Activated naive CD8-positive, alpha-beta T cell treated with anti-CD3 and anti-CD28 coated beads, Interleukin-2, amount 50 U/mL, for 16 hours (primary cell): ENCODE data around the gene THSD4.
"Not testable (repeated sequence)": the region's sequence is repeated elsewhere in the genome, so short reads cannot be mapped to it uniquely, and the experiment has no call there.

Experiments used
- DNase-seq: peaks from one replicate; pipeline ENCODE4 v3.0.0-alpha.2; 2020; ENCODE audit warnings: low read depth, low spot score

THSD4 gene

GRCh38 chr15:71187526-71187925 lies 72.3 kb downstream of the THSD4 start:
- no peak for DNase-seq

GRCh38 chr15:71189718-71190117 lies 74.4 kb downstream of the THSD4 start:
- DNase-seq, result no peak

GRCh38 chr15:71191296-71191695 lies 76.0 kb downstream of the THSD4 start:
- no peak for DNase-seq

- DNase-seq, result no peak
These were observed 77.5 kb downstream of the THSD4 start for GRCh38 chr15:71192816-71193215.

GRCh38 chr15:71194286-71194685 lies 79.0 kb downstream of the THSD4 start:
- no peak for DNase-seq

- no peak for DNase-seq
These were observed 80.0 kb downstream of the THSD4 start for GRCh38 chr15:71195242-71195641.

GRCh38 chr15:71197620-71198019 lies 82.3 kb downstream of the THSD4 start:
- DNase-seq, result no peak

GRCh38 chr15:71198846-71199245 lies 83.6 kb downstream of the THSD4 start:
- no peak for DNase-seq

GRCh38 chr15:71199384-71200351 lies 84.4 kb downstream of the THSD4 start:
- no peak for DNase-seq

GRCh38 chr15:71201477-71201876 lies 86.2 kb downstream of the THSD4 start:
- DNase-seq, result no peak

GRCh38 chr15:71202712-71203111 lies 87.4 kb downstream of the THSD4 start:
- DNase-seq, result no peak

GRCh38 chr15:71203586-71204474 lies 88.6 kb downstream of the THSD4 start:
- DNase-seq, result no peak

GRCh38 chr15:71207141-71207540 lies 91.9 kb downstream of the THSD4 start:
- no peak for DNase-seq

- DNase-seq, result no peak
These were observed 96.9 kb downstream of the THSD4 start for GRCh38 chr15:71212146-71212545.

GRCh38 chr15:71213943-71214342 lies 98.7 kb downstream of the THSD4 start:
- DNase-seq, result not testable (repeated sequence)

- no peak for DNase-seq
These were observed 100.0 kb downstream of the THSD4 start for GRCh38 chr15:71215126-71215894.

- no peak for DNase-seq
These were observed 103.1 kb downstream of the THSD4 start for GRCh38 chr15:71218272-71218805.

- DNase-seq, result no peak
These were observed 103.8 kb downstream of the THSD4 start for GRCh38 chr15:71219101-71219500.

- no peak for DNase-seq
These were observed 104.4 kb downstream of the THSD4 start for GRCh38 chr15:71219645-71220044.

GRCh38 chr15:71220828-71221227 lies 105.6 kb downstream of the THSD4 start:
- DNase-seq, result no peak

GRCh38 chr15:71221417-71221816 lies 106.1 kb downstream of the THSD4 start:
- no peak for DNase-seq
